Ecto neural progenitor cell (in vitro differentiated cells): ENCODE data around the gene RHEB.

Experiments used
- DNase-seq: peaks from one replicate; pipeline ENCODE4 v3.0.0-alpha.2; 2018; ENCODE audit warnings: low spot score

The RHEB gene

GRCh38 chr7:151448261-151449252 lies 71.1 kb downstream of the RHEB start:
- peak; percentile 85 for DNase-seq

- no peak for DNase-seq
Measured at GRCh38 chr7:151447901-151448260, 71.8 kb downstream of the RHEB start.

DNA sequence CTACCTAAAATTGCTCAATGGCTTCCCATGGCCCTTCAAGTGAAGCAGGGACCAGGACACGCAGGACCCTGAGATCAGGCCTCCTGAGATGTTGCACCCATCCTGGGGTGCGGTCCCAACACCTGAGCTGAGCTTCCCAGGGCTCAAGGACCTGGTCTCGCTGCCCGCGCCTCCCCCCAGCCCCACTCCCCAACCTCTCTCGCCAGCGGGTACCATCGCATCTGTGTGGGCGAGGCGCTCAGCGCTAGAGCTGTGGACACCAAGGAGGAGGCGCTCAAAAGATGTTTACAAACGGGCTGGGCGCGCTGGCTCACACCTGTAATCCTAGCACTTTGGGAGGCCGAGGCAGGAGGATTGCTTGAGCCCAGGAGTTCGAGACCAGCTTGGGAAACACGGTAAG lies 72.4 kb downstream of the RHEB start:
- no peak for DNase-seq

DNA sequence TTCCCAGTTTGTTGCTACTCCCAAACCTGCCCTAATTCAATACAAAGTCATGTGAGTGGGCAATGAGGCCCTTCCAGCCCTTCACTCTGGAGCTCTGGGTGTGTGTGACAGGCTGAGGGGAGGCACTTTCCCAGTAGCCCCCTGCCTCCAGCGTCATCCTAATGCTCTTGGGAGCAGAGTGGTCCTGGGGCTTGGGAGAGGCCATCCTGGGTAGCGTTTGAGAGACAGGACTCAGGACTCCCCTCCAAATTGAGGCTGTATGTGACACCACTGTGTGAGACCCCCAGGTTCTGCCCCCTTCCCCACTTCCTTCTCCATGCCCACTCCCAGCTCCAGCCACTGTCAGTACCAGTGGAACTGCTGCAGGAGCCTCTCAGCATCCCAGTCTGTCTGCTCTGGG lies 73.3 kb downstream of the RHEB start:
- no peak for DNase-seq

DNA sequence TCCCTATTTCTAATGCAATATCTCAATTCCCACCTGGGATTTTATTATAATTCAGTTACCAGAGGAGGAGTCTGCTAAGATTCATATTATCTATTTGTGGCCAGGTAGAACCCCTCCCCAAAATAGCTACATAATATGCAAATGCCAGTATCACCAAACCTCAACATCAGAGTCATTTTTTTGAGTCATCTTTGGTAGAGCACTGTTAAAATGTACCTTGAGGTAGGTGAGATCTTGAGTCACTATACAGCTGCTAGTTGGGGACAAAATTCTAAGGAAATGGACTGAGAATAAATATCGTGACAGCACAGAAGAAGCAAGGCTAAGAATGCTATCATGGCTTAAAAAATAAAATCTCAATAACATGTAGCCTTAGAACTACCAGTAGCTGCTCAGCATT lies 75.1 kb downstream of the RHEB start:
- no peak for DNase-seq

DNA sequence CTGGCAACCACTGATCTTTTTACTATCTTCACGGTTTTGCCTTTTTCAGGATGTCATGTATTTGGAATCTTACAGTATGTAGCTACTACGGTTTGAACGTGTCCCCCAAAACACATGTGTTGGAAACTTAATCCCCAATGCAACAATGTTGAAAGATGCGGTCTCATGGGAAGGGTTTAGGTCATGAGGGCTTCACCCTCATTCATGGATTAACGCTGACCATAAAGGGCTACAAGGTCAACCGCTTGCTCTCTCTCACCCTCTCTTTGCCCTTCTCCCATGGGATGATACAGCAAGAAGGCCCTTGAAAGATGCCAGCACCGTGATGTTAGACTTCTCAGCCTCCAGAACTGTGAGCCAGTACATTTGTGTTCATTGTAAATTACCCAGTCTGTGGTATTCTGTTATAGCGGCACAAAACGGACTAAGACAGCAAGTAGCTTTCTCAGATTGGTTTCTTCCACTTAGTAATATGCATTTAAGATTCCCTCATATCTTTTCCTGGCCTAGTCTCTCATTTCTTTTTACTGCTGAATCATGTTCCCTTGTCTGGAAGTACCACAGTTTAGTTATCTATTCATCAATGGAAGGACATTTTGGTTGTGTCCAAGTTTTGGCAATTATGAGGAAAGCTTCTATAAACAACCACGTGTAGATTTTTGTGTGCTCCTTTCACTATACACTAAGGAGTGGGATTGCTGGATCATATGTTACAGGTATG lies 76.8 kb downstream of the RHEB start:
- DNase-seq, result no peak

DNA sequence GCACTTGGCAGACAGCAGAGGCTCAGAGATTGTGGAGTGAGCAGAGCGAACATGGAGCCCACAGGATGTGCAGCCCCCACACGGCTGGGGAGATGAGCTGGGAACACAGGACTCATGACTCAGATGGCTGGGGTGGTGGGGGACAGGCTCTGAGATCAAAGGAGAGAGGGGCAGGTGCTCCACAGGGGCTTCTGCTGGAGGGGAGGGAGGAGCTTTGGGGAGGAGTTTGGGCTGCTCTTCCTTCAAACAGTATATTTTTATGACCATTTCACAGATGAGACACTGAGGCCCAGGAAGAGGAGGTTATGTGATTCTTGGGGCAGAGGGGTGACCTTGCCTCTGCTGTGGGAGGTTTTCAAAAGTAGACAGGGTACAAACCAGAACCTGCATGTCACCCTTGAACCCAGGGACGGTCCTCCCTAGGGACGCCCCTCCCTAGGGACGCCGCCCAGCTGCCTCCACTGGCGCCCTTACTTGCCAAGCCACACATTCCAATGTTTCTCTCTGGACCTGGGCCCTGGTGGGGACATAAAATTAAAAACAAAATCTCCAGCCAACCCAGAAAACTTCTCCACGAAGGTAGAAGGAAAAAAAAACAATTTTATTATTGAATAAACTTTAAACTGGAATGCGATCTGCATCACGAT lies 78.8 kb downstream of the RHEB start:
- DNase-seq, result no peak

DNA sequence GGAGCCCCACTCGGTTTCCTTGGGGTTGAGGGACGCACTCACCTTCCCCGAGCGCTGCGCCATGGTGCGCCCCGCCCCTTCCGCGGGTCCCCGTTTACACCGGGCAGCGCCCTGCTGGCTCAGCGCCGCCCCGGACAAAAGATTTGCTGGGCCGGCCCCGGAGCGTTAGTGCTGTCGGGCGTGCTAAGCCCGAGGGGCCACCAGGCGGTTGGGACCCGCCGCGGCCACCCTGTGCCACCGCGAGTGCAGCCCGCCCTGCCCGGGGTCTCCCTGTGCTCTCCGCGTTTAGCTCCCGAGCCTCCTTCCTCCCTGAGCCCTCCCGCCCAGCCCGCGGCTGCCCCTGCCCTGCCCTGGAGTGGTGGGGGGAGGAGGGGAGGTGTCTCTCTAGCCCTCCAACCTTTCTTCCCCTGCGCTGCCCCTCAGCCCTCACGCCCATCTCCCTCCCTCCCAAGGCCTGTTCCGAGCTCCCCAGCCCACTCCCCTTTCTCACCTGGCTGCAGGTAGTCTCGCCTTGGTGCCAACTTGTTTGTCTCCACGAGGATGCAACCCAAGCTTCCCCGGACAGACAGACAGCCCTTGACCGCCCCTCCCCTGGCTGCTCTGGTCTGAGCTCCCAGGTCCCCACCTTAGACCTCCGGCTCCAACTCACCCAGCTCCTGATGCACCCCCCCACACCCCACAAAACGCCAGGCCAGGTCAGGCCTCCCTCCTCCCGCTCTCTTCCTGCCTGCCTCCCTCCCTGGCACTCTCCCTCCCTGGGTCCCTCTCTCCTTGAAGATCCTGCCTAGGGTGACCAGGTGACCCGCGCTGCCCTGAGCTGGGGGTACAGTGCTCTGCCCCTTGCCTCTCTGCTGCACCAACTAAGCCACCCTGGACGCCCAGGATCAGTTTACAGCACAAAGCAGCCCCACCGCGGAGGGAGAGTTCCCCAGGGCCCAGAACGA lies 79.6 kb downstream of the RHEB start, which contains the start of gene CRYGN:
TSS of gene CRYGN (minus strand) at position 287 of the 944 bp plus-strand sequence. CDS start at position 63, 224 bp downstream.
- peak; percentile 70 for DNase-seq

DNA sequence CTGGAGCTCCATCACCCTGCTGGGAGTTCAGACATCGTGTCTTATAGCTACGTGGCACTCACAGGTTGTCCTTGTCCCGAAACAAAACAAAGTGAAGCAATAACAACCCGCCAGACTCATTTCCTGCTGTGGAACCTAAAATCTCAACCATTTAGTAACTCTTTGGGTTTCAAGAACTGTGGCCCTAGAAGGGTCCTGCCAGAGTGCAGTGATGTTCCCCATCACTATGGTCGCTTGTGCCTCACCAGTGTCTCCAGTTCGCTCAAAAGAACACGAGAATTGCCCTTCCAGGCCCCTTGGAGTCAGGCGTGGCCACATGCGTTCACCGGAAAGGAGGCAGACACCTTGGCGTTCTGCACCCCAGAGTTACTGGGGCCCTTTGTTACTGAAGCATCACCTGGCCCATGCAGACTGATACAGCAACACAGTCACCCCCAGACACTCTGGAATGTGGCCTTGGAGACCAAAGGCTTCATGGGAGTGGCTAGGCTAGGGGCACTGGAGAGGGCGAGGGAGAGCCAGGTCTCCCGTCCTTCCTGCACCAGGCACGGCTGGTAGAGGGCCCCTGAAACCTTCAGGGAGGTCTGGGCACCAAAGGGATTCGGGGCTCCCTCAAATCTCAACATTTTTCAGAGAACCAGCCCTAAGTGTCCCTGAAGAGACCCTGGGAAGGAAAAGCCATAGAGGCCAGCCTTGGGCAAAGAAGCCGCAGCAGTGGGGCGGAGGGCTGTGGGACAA lies 80.7 kb downstream of the RHEB start:
- no peak for DNase-seq

DNA sequence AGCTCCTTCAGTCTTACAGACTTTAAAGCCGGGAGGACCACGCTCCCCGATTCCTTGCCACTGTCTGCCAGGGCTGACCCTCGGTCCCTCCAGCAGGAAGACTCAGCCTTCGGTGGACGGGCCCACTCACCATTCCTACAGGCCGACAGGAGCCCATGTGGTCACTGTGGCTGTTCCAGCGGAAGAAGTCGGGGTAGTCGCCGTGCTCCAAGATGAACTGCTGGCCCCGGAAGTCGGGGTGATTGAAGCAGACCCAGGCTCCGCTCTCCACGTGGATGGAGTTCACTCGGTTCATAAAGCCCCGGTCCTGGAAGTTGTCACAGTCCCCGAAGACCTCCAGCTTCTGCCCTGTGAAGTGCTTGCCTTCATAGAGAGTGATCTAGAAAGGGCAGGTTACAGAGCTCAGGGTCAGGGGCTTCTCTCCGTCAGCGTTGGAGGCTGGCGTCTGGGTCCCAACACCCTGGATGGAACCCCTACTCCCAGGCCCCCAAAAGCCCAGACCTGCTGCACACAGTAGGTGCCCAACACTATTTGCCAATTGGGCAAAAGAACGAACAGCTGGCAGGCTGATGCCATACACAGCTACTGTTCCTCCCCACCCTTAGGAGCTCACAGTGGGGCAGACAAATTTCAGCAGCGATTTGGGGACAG lies 81.7 kb downstream of the RHEB start:
- no peak for DNase-seq

DNA sequence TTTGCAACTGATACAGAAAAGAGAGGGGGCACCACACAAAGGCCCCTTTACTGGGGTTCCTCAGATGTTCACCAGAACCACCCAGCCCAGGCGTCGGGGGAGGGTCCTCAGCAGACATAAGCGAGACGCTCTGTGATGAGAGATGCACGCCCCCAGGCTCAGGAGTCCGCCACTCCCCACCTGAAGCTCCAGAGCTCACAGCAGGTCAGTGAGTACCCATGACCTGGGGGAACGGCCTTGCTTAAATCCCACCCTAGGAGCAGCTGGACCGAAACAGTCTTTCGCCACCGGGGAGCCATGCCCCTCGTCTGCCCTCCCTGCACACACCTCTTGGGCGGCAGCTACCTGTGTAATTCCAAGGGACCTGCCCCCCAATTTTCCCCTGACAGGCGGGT lies 82.5 kb downstream of the RHEB start:
- DNase-seq, result no peak

DNA sequence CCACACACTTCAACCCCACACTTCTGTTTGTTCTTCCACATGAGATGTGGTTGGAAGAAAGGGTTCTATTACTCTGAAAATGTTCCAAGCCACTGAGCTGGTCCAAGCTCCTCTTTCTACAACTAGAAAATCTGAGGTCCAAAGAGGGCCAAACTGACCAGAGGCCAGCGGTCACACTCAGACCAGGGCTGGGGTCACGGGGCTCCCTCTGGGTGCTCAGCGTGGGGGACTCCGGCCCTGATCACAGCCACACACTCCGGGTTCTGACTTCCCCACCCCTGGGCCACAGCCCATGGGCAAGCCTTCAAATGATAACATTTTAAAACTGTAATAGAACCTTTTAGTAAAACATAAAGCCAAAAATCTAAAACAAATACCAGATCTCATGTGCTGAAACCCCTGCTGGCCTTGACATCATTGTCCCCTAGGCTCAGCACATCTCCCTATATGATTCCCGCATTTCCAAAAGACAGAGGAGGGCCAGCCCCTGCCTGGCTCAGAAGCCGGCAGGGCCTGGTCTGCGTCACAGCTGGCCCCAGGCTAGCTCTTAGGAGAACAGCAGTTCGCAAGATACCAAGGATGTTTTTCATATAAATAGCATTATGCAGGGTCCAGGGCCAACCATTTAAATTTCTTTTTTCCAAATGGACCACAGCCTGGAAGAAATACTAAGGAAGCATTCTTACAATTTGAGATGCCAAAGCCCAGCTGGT lies 83.1 kb downstream of the RHEB start:
- no peak for DNase-seq

GRCh38 chr7:151435971-151436370 lies 83.7 kb downstream of the RHEB start:
- DNase-seq, result no peak

GRCh38 chr7:151435103-151435916 lies 84.4 kb downstream of the RHEB start:
- no peak for DNase-seq

DNA sequence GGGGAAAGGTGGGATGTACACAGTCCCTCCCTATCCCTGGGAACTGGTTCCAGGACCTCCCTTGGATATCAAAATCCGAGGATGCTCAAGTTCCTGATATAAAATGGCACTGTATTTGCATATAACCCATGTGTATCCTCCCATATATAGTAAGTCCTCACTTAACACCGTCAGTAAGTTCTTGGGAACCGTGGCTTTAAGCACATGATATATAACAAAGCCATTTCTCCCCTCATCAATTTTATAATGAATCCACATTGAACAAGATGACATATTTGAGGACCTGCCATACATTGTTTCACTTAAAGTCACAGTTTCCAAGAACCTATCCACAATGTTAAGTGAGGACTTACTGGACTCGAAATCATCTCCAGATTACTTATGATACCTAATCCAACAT lies 85.1 kb downstream of the RHEB start:
- DNase-seq, result no peak

DNA sequence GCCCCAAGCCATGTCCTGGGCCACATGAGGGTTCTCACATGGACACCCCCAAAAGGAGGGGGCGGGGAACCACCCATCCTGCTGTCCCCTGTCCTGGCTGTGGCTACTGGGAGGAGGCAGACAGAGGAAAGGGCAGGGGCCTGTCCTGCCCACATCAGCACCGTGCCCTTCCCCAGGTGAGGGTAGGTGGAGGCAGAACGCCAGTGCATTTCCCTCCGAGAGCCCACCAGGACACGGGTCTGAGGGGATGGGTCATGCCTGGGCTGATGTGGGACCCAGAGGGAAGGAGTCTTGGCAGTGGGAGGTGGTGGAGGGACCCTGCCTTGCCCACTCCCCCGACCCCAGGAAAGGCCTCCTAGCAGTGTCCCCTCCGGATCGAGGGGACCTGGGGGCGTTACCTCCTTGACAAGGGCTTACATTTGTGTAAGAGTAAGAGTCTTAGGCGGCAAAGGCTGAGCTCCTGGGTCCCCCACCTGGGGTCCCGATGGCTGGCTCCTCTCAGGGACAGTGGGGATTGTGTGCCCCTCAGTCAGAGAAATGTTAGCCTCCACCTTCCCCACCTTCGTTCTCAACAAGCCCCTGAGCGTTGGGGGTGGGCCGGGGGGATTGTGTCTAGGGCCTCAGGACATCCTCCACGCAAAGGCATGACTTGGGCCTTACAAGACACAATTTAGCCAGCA lies 85.8 kb downstream of the RHEB start:
- DNase-seq, result no peak

- no peak for DNase-seq
Measured at GRCh38 chr7:151432658-151433521, 86.8 kb downstream of the RHEB start.
